ENCODE results near the gene ST3GAL5. TPM values are rescaled to one million over a fixed set of nuclear protein-coding genes. Genes with fewer than 3 reads are reported as not detected.

The ST3GAL5 gene
- total and polyA plus RNA-seq, 5 experiments from 2014 or later = 17.1 to 44.1 (median 23.8) TPM

DNA sequence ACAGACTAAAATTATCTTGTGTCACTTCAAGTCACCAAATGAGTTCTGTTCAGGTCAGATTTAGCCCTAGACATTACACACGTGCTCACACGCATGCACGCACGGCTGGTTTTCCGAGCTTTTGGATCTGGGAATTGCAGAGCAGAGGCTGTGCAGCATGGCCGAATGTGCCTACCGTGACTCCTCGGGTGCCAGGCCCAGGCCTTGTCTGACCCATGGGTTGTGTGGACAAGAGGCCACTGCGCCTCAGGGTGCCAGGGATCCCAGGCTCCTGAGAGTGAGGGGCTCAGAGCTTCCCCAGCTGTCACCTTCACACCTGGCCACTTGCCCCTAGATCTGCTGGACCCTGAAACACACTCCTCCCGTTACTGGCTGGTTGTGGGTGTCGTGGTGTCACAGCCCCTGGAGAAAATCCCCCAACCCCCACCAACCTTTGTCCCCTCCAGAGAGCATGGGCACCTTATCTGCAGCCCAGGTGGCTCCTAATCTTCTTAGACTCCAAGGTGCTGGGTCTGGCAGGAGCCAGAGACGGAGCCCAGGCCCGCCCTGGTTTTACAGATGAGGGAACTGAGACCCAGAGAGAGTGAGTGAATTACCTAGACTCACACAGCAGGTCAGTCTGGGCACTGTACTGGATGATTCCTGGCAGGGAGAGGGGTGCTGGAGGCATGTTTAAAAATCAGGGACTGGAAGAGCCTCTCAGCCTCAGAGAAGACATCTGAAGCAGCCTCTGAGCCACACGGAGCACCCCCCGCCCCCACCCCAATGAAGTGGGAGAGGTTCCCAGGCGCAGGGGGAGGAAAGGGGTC is 78.2 kb downstream of the ST3GAL5 start:
- Mint-ChIP-seq H3K27ac (peak overlapping the region in 2 of 10 donors; percentile 22 to 65), H3K4me1 (peaks cover 0 to 8% (median 3%) of the 10 kb centered on the region in 4 donors), H3K4me3 (no peak overlapping the region), H3K36me3 (no peaks in the 10 kb centered on the region), H3K9me3 (no peaks in the 10 kb centered on the region), H3K27me3 (peaks cover 2 to 14% (median 9%) of the 10 kb centered on the region in 5 donors)
- DNase-seq (no peak), ATAC-seq (no peak)
- POLR2A ChIA-PET = no interaction called here

- ATAC-seq (no peak), DNase-seq (no peak)
- no peaks in the 10 kb centered on the region for H3K9me3 Mint-ChIP-seq
- H3K27me3 Mint-ChIP-seq = peaks cover 0 to 3% (median 0%) of the 10 kb centered on the region in 5 donors
- H3K4me3 Mint-ChIP-seq = no peak overlapping the region
- H3K36me3 Mint-ChIP-seq = no peaks in the 10 kb centered on the region
- H3K4me1 Mint-ChIP-seq = peaks cover 10 to 19% (median 15%) of the 10 kb centered on the region in 4 donors
- no peak overlapping the region for H3K27ac Mint-ChIP-seq
- POLR2A ChIA-PET = no interaction called here
These were observed 81.0 kb downstream of the ST3GAL5 start for GRCh38 chr2:85807756-85808155.

DNA sequence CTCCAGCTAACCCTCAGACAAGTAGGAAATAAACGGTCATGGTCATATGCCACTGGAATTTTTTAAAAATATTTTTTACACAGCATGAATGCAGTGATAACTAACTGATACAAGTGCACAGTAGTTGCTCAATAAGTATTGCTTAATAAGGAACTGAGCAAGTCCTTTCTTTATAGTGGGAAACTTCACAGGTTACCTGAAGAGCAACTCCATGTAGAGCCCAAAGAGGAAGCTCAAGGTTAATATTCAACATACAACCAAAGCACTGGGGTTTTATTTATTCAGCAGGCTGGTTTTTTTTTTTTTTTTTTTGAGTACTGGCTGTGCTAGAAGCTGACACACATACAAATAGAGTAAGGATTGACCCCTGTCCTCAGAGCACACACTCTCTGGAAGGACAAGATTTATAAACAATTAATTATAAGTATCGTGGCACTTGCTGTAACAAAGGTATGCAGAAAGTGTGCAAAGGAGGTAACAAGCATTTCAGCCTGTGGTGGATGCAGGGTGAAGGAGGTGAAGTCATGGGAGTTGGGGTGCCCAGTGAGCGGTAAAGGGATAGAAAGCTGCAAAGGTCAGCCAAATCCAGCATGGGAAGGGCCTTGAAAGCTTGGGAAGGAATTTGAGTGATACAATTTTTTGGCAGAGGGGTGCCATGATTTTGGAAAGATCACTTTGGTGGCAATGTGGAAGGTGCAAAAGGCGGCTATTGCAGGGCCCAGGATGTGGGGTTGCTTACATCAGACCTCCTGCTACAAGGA is 82.3 kb downstream of the ST3GAL5 start:
- peaks cover 0 to 8% (median 0%) of the 10 kb centered on the region in 9 donors for H3K9me3 Mint-ChIP-seq
- H3K36me3 Mint-ChIP-seq = no peaks in the 10 kb centered on the region
- peak overlapping the region in 1 of 10 donors; percentile 64 for H3K27ac Mint-ChIP-seq
- POLR2A ChIA-PET = no interaction called here
- H3K4me1 Mint-ChIP-seq = peaks cover 10 to 19% (median 15%) of the 10 kb centered on the region in 4 donors
- DNase-seq (no peak), ATAC-seq (no peak)
- peaks cover 0 to 3% (median 0%) of the 10 kb centered on the region in 5 donors for H3K27me3 Mint-ChIP-seq
- H3K4me3 Mint-ChIP-seq = no peak overlapping the region

- Mint-ChIP-seq H3K9me3 (peaks cover 0 to 8% (median 0%) of the 10 kb centered on the region in 9 donors), H3K4me1 (peaks cover 10 to 19% (median 15%) of the 10 kb centered on the region in 4 donors), H3K27me3 (peaks cover 0 to 2% (median 2%) of the 10 kb centered on the region in 5 donors), H3K4me3 (peak overlapping the region in 4 of 10 donors; percentile 0 to 63 (median 36)), H3K36me3 (peaks cover 0 to 5% (median 1%) of the 10 kb centered on the region in 3 donors), H3K27ac (peak overlapping the region in 3 of 10 donors; percentile 41 to 66 (median 63))
- peak; percentile 75 to 79 for ATAC-seq
- POLR2A ChIA-PET = no interaction called here
- peak in 5 of 10 donors; percentile 9 to 47 (median 34) for DNase-seq
These were observed 84.2 kb downstream of the ST3GAL5 start for GRCh38 chr2:85804583-85804982.

- peak overlapping the region in 3 of 10 donors; percentile 12 to 66 (median 41) for H3K27ac Mint-ChIP-seq
These were observed 84.9 kb downstream of the ST3GAL5 start for GRCh38 chr2:85803704-85804425.

DNA sequence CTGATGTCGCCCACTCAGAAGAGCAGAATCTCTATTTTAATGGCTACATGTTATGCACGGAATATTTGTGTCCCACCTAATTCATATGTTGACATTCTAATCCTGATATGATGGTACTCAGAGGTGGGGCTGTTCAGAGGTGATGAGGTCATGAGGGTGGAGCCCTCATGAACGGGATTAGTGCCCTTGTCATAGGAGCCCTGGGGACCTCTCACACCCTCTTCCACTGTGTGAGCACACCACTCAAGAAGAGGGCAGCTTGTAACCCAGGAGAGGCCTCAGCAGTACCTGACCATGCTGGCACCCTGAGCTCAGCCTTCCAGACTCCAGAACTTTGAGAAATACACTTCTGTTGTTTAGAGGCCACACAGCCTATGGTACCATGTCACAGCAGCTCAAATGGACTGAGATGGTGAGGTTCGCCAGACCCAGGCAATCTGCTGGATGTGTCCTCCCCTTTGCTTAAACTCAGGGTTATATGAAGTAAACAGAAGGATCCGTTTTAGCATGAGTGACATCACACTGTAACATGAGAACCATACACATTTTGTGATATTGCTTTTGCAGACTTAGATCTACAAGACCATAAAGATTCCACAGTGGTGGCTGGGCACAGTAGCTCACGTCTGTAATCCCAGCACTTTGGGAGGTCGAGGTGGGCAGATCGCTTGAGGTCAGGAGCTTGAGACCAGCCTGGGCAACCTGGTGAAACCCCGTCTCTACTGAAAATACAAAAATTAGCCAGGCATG is 86.3 kb downstream of the ST3GAL5 start:
- Mint-ChIP-seq H3K36me3 (peaks cover 0 to 5% (median 1%) of the 10 kb centered on the region in 3 donors), H3K27ac (no peak overlapping the region), H3K4me1 (peaks cover 10 to 19% (median 15%) of the 10 kb centered on the region in 4 donors), H3K9me3 (peaks cover 0 to 8% (median 0%) of the 10 kb centered on the region in 9 donors), H3K4me3 (no peak overlapping the region), H3K27me3 (peaks cover 4 to 13% (median 9%) of the 10 kb centered on the region in 5 donors)
- no peak for DNase-seq
- ATAC-seq = no peak
- POLR2A ChIA-PET = no interaction called here

More at GRCh38 chr2:85803704-85804425, 84.9 kb downstream of the ST3GAL5 start:
- Mint-ChIP-seq H3K36me3 (peaks cover 0 to 5% (median 1%) of the 10 kb centered on the region in 3 donors), H3K4me1 (peaks cover 10 to 19% (median 15%) of the 10 kb centered on the region in 4 donors), H3K27me3 (peaks cover 0 to 6% (median 2%) of the 10 kb centered on the region in 5 donors), H3K4me3 (peak overlapping the region in 3 of 10 donors; percentile 0 to 71 (median 63)), H3K9me3 (peaks cover 0 to 8% (median 0%) of the 10 kb centered on the region in 9 donors)
- no peak for DNase-seq
- POLR2A ChIA-PET = no interaction called here
- ATAC-seq = peak in 1 of 2 donors; percentile 68

DNA sequence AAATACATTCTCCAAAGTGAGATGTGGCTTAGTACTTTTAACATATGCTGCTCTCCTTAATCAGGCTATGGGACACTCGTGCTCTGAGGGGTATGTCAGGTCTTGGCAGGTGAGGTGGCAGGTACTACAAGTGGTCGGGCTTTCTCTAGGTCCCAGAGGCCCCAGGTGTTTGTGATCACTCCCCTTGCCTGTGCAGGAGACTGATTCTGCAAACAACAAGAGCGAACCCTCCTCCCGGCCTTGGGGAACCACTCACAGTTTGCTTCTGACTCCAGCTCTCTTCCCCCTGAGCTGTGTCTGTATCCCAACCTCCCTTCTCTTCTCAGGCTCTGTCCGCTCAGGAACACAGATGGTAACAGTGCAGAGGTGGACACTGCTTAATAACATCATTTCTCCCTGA is 86.9 kb downstream of the ST3GAL5 start:
- ATAC-seq (no peak), DNase-seq (no peak)
- H3K4me1 Mint-ChIP-seq = peaks cover 10 to 19% (median 15%) of the 10 kb centered on the region in 4 donors
- peaks cover 9 to 17% (median 16%) of the 10 kb centered on the region in 5 donors for H3K27me3 Mint-ChIP-seq
- peaks cover 0 to 8% (median 0%) of the 10 kb centered on the region in 9 donors for H3K9me3 Mint-ChIP-seq
- H3K4me3 Mint-ChIP-seq = no peak overlapping the region
- H3K27ac Mint-ChIP-seq = no peak overlapping the region
- POLR2A ChIA-PET = no interaction called here
- peaks cover 0 to 5% (median 1%) of the 10 kb centered on the region in 3 donors for H3K36me3 Mint-ChIP-seq

GRCh38 chr2:85800586-85800985 is 88.2 kb downstream of the ST3GAL5 start:
- Mint-ChIP-seq H3K27me3 (peaks cover 11 to 26% (median 17%) of the 10 kb centered on the region in 5 donors), H3K9me3 (peaks cover 0 to 8% (median 0%) of the 10 kb centered on the region in 9 donors)
- no peak for DNase-seq

DNA sequence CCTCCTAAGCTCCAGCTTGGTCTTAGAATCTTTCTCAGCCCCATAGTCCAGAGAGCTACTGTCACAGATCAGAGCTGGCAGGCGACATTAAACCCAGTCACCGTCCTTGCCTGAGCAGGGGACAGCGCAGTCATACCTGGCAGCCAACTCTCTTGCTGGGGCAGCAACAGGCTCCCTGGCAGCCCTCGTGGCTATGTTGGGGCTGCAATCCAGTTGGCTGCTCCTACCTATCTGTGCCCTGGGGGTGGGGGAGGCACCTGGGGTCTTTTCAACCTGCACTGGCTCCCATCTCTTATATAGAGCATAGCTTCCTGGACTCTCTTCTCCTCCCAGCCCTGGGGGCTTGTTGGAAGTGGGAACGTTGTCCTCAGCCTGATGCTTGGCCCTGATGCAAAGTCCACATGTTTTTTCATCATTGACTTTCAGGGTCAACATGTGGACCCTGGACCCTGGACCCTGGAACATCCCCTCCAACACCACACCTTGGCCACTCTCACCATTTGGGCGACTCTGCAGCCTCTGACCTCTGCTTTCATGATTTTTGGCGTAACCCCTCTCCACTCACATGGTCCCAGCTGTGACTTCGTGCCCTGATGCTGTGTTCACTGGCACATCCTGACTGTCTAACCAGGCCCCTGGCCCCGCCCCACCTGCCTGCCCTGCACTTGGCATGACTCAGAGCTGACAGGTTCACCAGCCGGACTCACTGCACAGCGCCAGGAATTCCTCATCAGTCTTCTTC is 89.4 kb downstream of the ST3GAL5 start:
- peaks cover 8 to 12% (median 9%) of the 10 kb centered on the region in 4 donors for H3K4me1 Mint-ChIP-seq
- no peak for ATAC-seq
- H3K27me3 Mint-ChIP-seq = peaks cover 11 to 26% (median 17%) of the 10 kb centered on the region in 5 donors
- H3K9me3 Mint-ChIP-seq = peaks cover 0 to 8% (median 0%) of the 10 kb centered on the region in 9 donors
- peaks cover 0 to 5% (median 1%) of the 10 kb centered on the region in 3 donors for H3K36me3 Mint-ChIP-seq
- H3K27ac Mint-ChIP-seq = peak overlapping the region in 1 of 10 donors; percentile 58
- POLR2A ChIA-PET = no interaction called here
- DNase-seq = no peak
- H3K4me3 Mint-ChIP-seq = no peak overlapping the region

More at GRCh38 chr2:85800586-85800985, 88.2 kb downstream of the ST3GAL5 start:
- no peak overlapping the region for H3K27ac Mint-ChIP-seq
- POLR2A ChIA-PET = no interaction called here
- no peak for ATAC-seq
- peaks cover 10 to 19% (median 15%) of the 10 kb centered on the region in 4 donors for H3K4me1 Mint-ChIP-seq
- H3K4me3 Mint-ChIP-seq = no peak overlapping the region
- peaks cover 0 to 5% (median 1%) of the 10 kb centered on the region in 3 donors for H3K36me3 Mint-ChIP-seq

GRCh38 chr2:85797921-85798320 is 90.9 kb downstream of the ST3GAL5 start:
- Mint-ChIP-seq H3K27me3 (peaks cover 11 to 26% (median 17%) of the 10 kb centered on the region in 5 donors), H3K9me3 (peaks cover 0 to 8% (median 0%) of the 10 kb centered on the region in 9 donors), H3K36me3 (peaks cover 0 to 5% (median 1%) of the 10 kb centered on the region in 3 donors), H3K27ac (no peak overlapping the region), H3K4me3 (no peak overlapping the region), H3K4me1 (no peaks in the 10 kb centered on the region)
- DNase-seq (no peak), ATAC-seq (no peak)
- POLR2A ChIA-PET = no interaction called here

DNA sequence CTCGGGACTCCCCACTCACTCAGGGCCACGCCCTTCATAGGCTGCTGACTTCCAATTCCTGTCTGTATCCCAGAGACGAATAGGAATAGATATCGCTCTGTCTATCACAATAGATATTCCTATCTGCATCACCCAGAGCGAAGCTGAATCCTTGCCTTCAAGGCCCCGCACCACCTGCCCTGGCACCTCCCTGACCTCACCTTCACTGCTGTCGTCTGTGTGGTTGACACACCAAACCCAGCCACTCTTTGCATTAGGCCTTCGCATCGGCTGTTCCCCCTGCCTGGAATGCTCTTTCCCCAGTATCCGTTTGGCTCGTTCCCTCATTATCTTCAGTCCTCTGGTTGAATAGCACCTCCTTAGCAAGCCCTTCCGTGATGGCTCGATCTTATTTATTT is 91.5 kb downstream of the ST3GAL5 start:
- POLR2A ChIA-PET = interaction anchor here (0.6 kb wide), 1 partner anchor 287 kb away, joined by 5 read pairs; no protein-coding TSS in a partner anchor
- no peak overlapping the region for H3K27ac Mint-ChIP-seq
- H3K4me1 Mint-ChIP-seq = no peaks in the 10 kb centered on the region
- peaks cover 11 to 30% (median 17%) of the 10 kb centered on the region in 5 donors for H3K27me3 Mint-ChIP-seq
- no peak for ATAC-seq
- H3K9me3 Mint-ChIP-seq = peaks cover 0 to 7% (median 0%) of the 10 kb centered on the region in 9 donors
- peaks cover 0 to 5% (median 1%) of the 10 kb centered on the region in 3 donors for H3K36me3 Mint-ChIP-seq
- no peak overlapping the region for H3K4me3 Mint-ChIP-seq
- no peak for DNase-seq

Measured in naive thymus-derived CD8-positive, alpha-beta T cell (primary cell).